HepG2 (cell line): ENCODE results near the gene PRKACG. TPM values are rescaled to one million over a fixed set of nuclear protein-coding genes. Genes with fewer than 3 reads are reported as not detected.

Experiments
- ATAC-seq: fragments of 200-7000 bp; cut with Tn5 transposase; 3 replicates; pipeline ENCODE4 v1.9.1; 2020; ENCODE audit warnings: mild to moderate bottlenecking, moderate library complexity
- BruUV-seq: library from RNA; stranded (reverse); fragments of 400-500 nt; replicated peaks from 2 replicates; lab custom pipeline; 2021; lab: Mats Ljungman, UMichigan
- CTCF ChIA-PET: fragments of 300-600 bp; formaldehyde crosslinking; extraction: SDS; loops from one replicate; lab custom pipeline; 2021; ENCODE audit warnings: low total read pairs, inconsistent platforms, low intra/inter-chr PET ratio; lab: Yijun Ruan, JAX
- POLR2A ChIA-PET: fragments of 350-600 bp; sonication (Branson Sonifier 250); formaldehyde crosslinking; loops from one replicate; lab custom pipeline; 2020; ENCODE audit warnings: antibody characterized with exemption, inconsistent platforms; lab: Yijun Ruan, JAX
- DNase-seq: peaks from one replicate; pipeline ENCODE4 v3.0.0-alpha.2; 2015; ENCODE audit warnings: low spot score
- FAIRE-seq: peaks from 3 replicates; lab custom pipeline; 2011; peaks lifted over from hg19 to GRCh38; lab: Jason Lieb, UNC
- H2AFZ ChIP-seq: one replicate; pipeline ENCODE4 v1.6.1; 2011; ENCODE audit warnings: low read length, inconsistent platforms
- H3K27ac ChIP-seq: fragments of 300-600 bp; 3 replicates; pipeline ENCODE4 v1.8.0; 2011; ENCODE audit warnings: mixed run types, mild to moderate bottlenecking, mixed read lengths, low read length, inconsistent platforms; ENCODE audit not compliant: insufficient read depth; ENCODE audit errors: extremely low read length
- H3K27me3 ChIP-seq, 2 experiments: fragments of 200-600 bp in 1 of 2; 2 replicates in 1 of 2; 3 replicates in 1 of 2; pipeline versions ENCODE4 v1.6.0 to v1.8.0; 2011; ENCODE audit warnings: low read length in 2 of 2, mild to moderate bottlenecking in 2 of 2, moderate library complexity in 2 of 2, inconsistent platforms in 1 of 2; ENCODE audit not compliant: insufficient read depth in 2 of 2, control insufficient read depth in 1 of 2
- H3K36me3 ChIP-seq, 2 experiments: fragments of 200-600 bp in 1 of 2; replicated peaks in 1 of 2; 2 replicates in 1 of 2; 3 replicates in 1 of 2; pipeline versions ENCODE4 v1.5.1 to v1.8.0; 2011; ENCODE audit warnings: low read length in 2 of 2, inconsistent platforms in 1 of 2; ENCODE audit not compliant: insufficient read depth in 2 of 2, control insufficient read depth in 1 of 2
- H3K4me1 ChIP-seq: 2 replicates; pipeline ENCODE4 v1.5.1; 2012; ENCODE audit warnings: low read length, inconsistent platforms; ENCODE audit not compliant: insufficient read depth
- H3K4me2 ChIP-seq: 2 replicates; pipeline ENCODE4 v1.6.0; 2011; ENCODE audit warnings: low read depth, low read length, inconsistent platforms
- H3K4me3 ChIP-seq, 3 experiments: fragments of 200-600 bp in 1 of 3; sonication (generic), shearing (Covaris generic) in 1 of 3; replicated peaks in 1 of 3; 2 replicates each; pipeline ENCODE4 v1.5.1; 2011 to 2016; ENCODE audit warnings: low read length in 3 of 3, inconsistent platforms in 2 of 3, low read depth in 2 of 3, mild to moderate bottlenecking in 2 of 3, control low read depth in 1 of 3, mixed read lengths in 1 of 3; ENCODE audit not compliant: insufficient read depth in 1 of 3
- H3K79me2 ChIP-seq: one replicate; pipeline ENCODE4 v1.6.1; 2011; ENCODE audit warnings: low read length, inconsistent platforms; ENCODE audit not compliant: insufficient read depth
- H3K9ac ChIP-seq: 2 replicates; pipeline ENCODE4 v1.6.0; 2011; ENCODE audit warnings: mild to moderate bottlenecking, low read depth, low read length, inconsistent platforms; ENCODE audit not compliant: insufficient read depth
- H3K9me3 ChIP-seq: 2 replicates; pipeline ENCODE4 v1.5.1; 2012; ENCODE audit warnings: mild to moderate bottlenecking, low read length
- H4K20me1 ChIP-seq: 2 replicates; pipeline ENCODE4 v1.6.0; 2011; ENCODE audit warnings: inconsistent platforms, mild to moderate bottlenecking, low read length, moderate library complexity; ENCODE audit not compliant: insufficient read depth
- FOXM1 ChIP-seq: sonication (generic); formaldehyde crosslinking; IDR thresholded peaks from 2 replicates; pipeline ENCODE4 v1.5.0; 2020; ENCODE audit warnings: missing genetic modification reagents
- KLF13 ChIP-seq: sonication (generic); formaldehyde crosslinking; IDR thresholded peaks from 2 replicates; pipeline ENCODE4 v1.4.0; 2020; ENCODE audit warnings: mild to moderate bottlenecking, missing genetic modification reagents
- RFXANK ChIP-seq: IDR thresholded peaks from 2 replicates; pipeline ENCODE4 v1.6.1; 2016
- XRCC5 ChIP-seq: fragments of 200-400 bp; formaldehyde crosslinking; optimal IDR thresholded peaks from 2 replicates; pipeline ENCODE3; 2017; ENCODE audit warnings: mild to moderate bottlenecking, low read length
- ZNF816 ChIP-seq: sonication (generic); formaldehyde crosslinking; IDR thresholded peaks from 2 replicates; pipeline ENCODE4 v1.8.0; 2022; ENCODE audit warnings: missing genetic modification reagents, mild to moderate bottlenecking, borderline replicate concordance
- WGBS: methylation state at CpG from one replicate; pipeline ENCODE4 v1.1.6; 2017; ENCODE audit warnings: low lambda C conversion rate; 5-methylcytosine and 5-hydroxymethylcytosine counted together
- in situ Hi-C: cut with HindIII; loops from 2 replicates; pipeline ENCODE4 v1.10.0; 2017; ENCODE audit warnings: low pct_unique_long_range_greater_than_20kb; ENCODE audit not compliant: extremely low pct_ligation_motif_present
- intact Hi-C: fragments of 100-400 bp; cut with micrococcal nuclease; formaldehyde crosslinking; loops from one replicate; pipeline ENCODE4 v1.10.0; 2022; ENCODE audit not compliant: unreplicated experiment
- polyA plus RNA-seq, 8 experiments: library from polyadenylated mRNA; depleted of rRNA in 3 of 8; stranded (reverse) in 7 of 8; unstranded in 1 of 8; fragments of >200 nt; fragmentation: Illumina TruSeq in 4 of 8; extraction: Trizol in 4 of 8; gene quantifications; 2 replicates each; pipeline versions ENCODE4 v1.2.1 to v1.2.3, GENCODE V29; 2011 to 2016; ENCODE audit warnings: low read depth in 4 of 8, missing spikeins in 1 of 8, mixed read lengths in 1 of 8; ENCODE audit not compliant: insufficient read depth in 1 of 8
- total RNA-seq, 5 experiments: library from RNA; depleted of rRNA; stranded (reverse); fragments of >200 nt; fragmentation: Illumina TruSeq; extraction: Trizol; gene quantifications; 2 replicates each; pipeline ENCODE4 v1.2.3, GENCODE V29; 2016; ENCODE audit warnings: low read depth in 1 of 5
- TF ChIP-seq, protein P1 (sequence below): sonication (generic); formaldehyde crosslinking; IDR thresholded peaks from 2 replicates; pipeline ENCODE4 v1.9.0; 2022; ENCODE audit warnings: missing genetic modification reagents, mild to moderate bottlenecking, borderline replicate concordance
- TF ChIP-seq, protein P2 (sequence below): IDR thresholded peaks from 2 replicates; pipeline ENCODE4 v1.6.1; 2012; ENCODE audit warnings: low read length, improper control_type of control experiment
- TF ChIP-seq, protein P3 (sequence below): sonication (generic); formaldehyde crosslinking; IDR thresholded peaks from 2 replicates; pipeline ENCODE4 v1.4.0; 2020; ENCODE audit warnings: missing genetic modification reagents

Gene PRKACG
- total and polyA plus RNA-seq, 2 of the 13 experiments (the other 11 are each of a cell fraction or from before 2014, with no cell fraction given): not detected

DNA sequence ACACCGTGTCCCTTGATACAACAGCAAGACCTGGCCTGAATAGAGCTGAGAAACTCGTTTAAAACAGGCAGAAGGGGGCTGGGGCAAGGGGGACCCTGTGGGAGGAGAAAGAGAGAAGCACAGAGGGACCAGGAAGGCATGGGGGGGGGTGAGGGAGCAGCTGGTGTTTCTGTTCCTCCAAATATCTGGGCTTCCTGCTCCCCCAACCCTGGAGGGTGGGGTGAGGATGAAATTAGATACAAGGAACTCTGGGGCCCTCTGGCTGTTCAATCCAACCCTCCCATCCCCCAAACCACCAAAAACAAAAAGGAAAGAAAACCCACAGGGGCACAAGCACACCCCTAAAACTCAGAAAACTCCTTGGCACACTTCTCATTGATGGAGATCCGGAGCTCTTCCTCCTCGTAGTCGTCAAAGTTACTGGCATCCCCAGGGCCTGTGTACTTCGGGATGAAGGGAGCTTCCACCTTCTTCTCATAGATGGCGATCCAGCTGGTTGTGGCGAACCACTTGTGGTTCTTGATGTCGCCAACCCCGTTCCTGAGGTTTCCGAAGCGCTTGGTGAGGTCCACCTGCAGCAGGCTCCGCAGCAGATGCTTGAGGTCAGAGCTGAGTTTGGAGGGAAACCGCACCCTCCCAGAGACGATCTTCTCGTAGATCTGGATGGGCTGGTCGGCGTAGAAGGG lies 1.1 kb downstream of the PRKACG start (continued):
- TF ChIP-seq, protein P1, sequence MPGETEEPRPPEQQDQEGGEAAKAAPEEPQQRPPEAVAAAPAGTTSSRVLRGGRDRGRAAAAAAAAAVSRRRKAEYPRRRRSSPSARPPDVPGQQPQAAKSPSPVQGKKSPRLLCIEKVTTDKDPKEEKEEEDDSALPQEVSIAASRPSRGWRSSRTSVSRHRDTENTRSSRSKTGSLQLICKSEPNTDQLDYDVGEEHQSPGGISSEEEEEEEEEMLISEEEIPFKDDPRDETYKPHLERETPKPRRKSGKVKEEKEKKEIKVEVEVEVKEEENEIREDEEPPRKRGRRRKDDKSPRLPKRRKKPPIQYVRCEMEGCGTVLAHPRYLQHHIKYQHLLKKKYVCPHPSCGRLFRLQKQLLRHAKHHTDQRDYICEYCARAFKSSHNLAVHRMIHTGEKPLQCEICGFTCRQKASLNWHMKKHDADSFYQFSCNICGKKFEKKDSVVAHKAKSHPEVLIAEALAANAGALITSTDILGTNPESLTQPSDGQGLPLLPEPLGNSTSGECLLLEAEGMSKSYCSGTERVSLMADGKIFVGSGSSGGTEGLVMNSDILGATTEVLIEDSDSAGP (CRISPR knock-in tag): no peak
- no peak for TF ChIP-seq ZNF816 (CRISPR knock-in tag)

- DNase-seq (no peak), ATAC-seq (no peak), FAIRE-seq (no peak)
- WGBS: 87% methylated on average over 1 of the region's 1 CpG
- H3K9me3 ChIP-seq: no peaks in the 10 kb centered on the region
- ChIA-PET CTCF (no interaction called here), POLR2A (no interaction called here)
- in situ Hi-C loops (loop anchor here (10.0 kb wide), 1 partner anchor 305 kb away; the partner anchor contains the start of gene PIP5K1B), intact Hi-C loops (no loop called here)
- no peak overlapping the region for H3K4me2 ChIP-seq
- no peaks in the 10 kb centered on the region for H3K27me3 ChIP-seq
- H3K36me3 ChIP-seq: peaks cover 2 to 9% of the 10 kb centered on the region in 2 experiments; a peak in 2 of 5 replicates
- H4K20me1 ChIP-seq: no peaks in the 10 kb centered on the region
- H2AFZ ChIP-seq: no peak overlapping the region
- H3K4me3 ChIP-seq: no peak overlapping the region
- no peaks in the 10 kb centered on the region for H3K79me2 ChIP-seq
- TF ChIP-seq XRCC5: no peak
- TF ChIP-seq, protein P2, sequence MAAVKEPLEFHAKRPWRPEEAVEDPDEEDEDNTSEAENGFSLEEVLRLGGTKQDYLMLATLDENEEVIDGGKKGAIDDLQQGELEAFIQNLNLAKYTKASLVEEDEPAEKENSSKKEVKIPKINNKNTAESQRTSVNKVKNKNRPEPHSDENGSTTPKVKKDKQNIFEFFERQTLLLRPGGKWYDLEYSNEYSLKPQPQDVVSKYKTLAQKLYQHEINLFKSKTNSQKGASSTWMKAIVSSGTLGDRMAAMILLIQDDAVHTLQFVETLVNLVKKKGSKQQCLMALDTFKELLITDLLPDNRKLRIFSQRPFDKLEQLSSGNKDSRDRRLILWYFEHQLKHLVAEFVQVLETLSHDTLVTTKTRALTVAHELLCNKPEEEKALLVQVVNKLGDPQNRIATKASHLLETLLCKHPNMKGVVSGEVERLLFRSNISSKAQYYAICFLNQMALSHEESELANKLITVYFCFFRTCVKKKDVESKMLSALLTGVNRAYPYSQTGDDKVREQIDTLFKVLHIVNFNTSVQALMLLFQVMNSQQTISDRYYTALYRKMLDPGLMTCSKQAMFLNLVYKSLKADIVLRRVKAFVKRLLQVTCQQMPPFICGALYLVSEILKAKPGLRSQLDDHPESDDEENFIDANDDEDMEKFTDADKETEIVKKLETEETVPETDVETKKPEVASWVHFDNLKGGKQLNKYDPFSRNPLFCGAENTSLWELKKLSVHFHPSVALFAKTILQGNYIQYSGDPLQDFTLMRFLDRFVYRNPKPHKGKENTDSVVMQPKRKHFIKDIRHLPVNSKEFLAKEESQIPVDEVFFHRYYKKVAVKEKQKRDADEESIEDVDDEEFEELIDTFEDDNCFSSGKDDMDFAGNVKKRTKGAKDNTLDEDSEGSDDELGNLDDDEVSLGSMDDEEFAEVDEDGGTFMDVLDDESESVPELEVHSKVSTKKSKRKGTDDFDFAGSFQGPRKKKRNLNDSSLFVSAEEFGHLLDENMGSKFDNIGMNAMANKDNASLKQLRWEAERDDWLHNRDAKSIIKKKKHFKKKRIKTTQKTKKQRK: no peak
- TF ChIP-seq FOXM1 (CRISPR knock-in tag): no peak
- TF ChIP-seq, protein P3, sequence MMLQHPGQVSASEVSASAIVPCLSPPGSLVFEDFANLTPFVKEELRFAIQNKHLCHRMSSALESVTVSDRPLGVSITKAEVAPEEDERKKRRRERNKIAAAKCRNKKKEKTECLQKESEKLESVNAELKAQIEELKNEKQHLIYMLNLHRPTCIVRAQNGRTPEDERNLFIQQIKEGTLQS: no peak
- TF ChIP-seq RFXANK (CRISPR knock-in tag): no peak
- no peak for TF ChIP-seq KLF13 (CRISPR knock-in tag)
- no TSS peak for BruUV-seq
- no peaks in the 10 kb centered on the region for H3K4me1 ChIP-seq
- H3K27ac ChIP-seq: no peak overlapping the region
- H3K9ac ChIP-seq: no peak overlapping the region
Observed at GRCh38 chr9:69009708-69010107, 4.2 kb downstream of the PRKACG start.
